ENCODE data around the gene PLA2G3. TPM values are rescaled to one million over a fixed set of nuclear protein-coding genes. Genes with fewer than 3 reads are reported as not detected.

The PLA2G3 gene
- polyA plus RNA-seq, 3 donors: 0.10 to 0.24 (median 0.13) TPM

DNA sequence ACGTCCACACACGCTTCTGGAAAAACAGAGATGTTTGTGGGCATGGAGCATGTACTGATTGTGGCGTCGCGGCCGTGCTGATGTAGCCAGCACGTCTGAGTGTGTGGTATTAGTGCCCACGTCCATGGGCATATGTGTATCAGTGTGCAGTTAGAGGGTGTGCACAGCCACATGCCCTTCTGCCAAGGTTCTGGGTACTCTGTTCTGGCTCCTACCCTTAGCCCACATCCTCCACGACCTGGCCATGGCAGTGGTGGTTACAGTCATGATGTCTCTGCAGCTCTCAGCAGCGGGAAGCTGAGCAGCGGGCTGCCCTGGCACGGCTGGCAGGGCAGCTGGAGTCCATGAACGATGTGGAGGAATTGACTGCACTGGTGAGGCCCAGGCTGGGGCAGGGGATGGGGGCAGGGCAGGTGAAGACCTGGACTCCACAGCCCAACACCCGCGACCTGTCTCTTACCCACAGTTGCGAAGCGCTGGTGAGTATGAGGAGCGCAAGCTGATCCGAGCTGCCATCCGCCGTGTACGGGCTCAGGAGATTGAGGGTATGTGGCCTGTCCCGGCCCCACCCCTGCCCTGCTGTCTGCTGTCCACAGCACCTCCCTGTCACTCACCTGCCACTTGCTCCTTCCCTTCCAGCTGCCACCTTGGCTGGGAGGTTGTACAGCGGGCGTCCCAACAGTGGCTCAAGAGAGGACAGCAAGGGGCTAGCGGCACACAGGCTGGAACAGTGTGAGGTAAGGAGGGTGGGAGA, 51.9 kb downstream of the PLA2G3 start:
- no peak for DNase-seq (ENCODE audit: low read depth in 3 of 3, low spot score in 2 of 3)

DNA sequence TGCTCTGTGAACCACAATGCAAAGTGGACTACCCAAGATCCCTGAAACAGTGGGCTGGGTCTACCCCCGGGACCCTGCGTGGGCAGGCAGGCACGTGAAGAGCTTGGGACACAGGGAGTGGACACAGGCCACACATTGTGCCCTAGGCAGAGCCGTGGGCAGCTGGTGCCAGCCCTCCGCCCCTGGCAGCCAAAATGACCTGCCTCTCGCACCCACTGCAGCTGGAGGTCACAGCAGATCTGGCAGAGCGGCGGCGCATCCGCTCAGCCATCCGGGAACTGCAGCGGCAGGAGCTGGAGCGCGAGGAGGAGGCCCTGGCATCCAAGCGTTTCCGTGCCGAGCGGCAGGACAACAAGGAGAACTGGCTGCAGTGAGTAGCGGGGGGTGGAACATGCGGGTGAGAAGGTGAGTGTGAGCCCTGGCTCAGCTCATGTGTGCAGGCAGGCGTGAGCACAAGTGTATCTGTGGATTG, 52.5 kb downstream of the PLA2G3 start:
- DNase-seq (ENCODE audit: low read depth in 3 of 3, low spot score in 2 of 3): no peak

DNA sequence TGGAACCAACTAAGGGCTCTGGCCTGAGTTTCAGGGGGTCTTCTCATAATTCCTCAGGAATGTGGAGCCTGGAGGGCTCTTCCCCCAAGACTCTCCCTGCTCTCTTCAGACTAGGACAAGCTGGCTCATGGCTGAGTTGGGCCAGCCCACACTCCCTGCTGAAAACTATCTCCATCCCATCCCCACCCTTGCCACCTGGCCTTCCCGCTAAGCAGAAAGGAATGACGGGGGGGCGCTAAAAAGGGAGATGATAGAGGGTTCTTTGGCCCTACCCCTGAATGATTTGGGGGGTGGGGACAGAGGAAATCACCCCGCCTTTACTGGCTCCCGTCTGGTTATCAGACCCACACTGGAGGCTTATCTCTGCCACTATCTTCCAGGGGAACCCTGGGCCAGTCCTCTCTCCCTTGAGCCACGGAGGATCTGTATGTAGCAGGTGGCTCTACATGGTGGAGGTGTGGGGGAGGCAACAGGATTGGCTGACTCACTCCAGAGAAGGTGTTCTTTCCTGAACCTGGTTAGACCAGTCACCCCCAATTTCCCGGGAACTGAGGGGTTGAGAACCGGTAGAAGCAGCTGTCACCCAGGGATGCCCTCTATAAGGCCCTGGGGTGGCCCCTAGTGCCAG, 53.5 kb downstream of the PLA2G3 start:
- DNase-seq (ENCODE audit: low read depth in 3 of 3, low spot score in 2 of 3): no peak

DNA sequence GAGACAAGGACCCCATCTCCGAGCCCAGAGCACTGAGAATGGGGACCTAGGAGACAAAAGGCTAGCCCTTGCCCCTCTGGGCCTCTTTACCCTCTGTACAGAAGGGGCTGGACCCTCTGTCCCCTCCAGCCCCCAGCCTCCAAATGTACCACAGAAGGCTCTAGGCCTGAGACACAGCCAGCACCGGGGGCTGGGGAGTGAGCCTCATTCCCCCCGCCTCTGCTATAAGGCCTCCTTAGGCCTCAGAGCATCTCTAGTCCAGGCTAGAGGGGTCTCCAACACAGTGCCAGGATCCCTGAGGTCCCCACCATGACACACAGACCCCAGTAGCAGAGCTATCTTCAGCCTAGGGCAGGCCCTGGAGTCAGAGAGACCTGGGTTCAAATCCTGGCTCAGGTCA, 54.4 kb downstream of the PLA2G3 start:
- DNase-seq (ENCODE audit: low read depth in 3 of 3, low spot score in 2 of 3): no peak

DNA sequence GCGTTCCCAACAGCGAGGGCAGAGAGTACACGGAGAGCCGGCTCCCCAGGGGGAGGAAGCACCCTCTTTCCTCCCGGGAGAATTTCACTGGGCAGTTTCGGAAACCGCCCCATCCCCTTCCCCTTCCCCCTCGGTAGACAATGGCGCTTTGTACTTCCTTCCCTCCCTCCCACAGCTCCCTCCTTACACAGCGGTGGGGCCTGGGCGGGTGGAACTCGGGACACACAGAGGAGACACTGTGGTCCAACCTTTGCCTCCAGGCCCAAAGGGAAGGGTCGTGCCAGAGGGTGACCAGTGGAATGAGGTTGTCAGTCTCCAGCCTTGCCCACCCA, 54.8 kb downstream of the PLA2G3 start:
- DNase-seq (ENCODE audit: low read depth in 3 of 3, low spot score in 2 of 3): no peak

DNA sequence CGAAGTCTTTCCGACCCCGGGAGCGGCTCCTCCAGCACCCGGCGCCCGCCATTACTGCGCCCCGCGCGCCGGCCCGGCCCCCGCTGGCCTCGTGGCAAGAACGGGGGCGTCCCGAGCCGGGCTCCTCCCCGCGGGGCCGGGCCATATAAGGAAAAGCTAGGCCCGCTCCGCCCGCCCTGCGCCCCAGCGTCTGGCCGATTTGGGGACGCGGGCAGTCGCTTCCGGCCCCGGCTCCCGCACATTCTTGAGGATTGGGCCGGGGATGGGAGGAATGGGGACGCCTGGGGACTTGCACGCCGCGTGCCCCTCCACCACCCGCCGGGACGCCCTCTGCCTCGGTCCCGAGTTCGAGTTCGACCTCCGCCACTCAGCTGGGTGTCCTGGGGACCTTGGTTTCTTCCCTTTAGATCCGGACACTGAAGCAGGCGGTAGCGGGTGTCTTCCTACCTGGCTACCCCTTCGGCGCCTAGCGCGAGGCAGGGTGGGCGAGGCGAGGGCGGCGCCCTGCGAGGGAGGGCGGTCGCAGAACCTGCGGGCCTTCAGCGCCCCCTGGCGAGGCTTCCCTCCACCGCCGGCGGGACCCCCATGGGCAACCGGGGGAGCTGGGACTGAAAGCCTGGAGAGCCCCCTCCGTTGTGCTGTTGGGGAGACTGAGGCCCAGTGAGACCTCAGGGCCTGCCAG, 55.4 kb downstream of the PLA2G3 start:
- no peak for DNase-seq (ENCODE audit: low read depth in 3 of 3, low spot score in 2 of 3)

Other genes with a start within 250 kb of the PLA2G3 start
- gene MORC2, start 171.7 kb downstream of the PLA2G3 start, polyA plus RNA-seq (ENCODE audit: insufficient read length in 3 of 3): 10 to 100 TPM; 33.1 to 35.0 (median 33.8) TPM
- 100 to 1,000 TPM; 202 to 232 (median 217) TPM for gene TUG1, start 171.2 kb downstream of the PLA2G3 start, polyA plus RNA-seq (ENCODE audit: insufficient read length in 3 of 3)
- gene SMTN, start 59.2 kb downstream of the PLA2G3 start, polyA plus RNA-seq (ENCODE audit: insufficient read length in 3 of 3): 10 to 100 TPM; 26.2 to 31.6 (median 28.4) TPM
- 1 to 10 TPM; 6.6 to 8.0 (median 7.6) TPM for gene SELENOM, start 32.9 kb downstream of the PLA2G3 start, polyA plus RNA-seq (ENCODE audit: insufficient read length in 3 of 3)
- gene INPP5J, start 17.5 kb downstream of the PLA2G3 start, polyA plus RNA-seq (ENCODE audit: insufficient read length in 3 of 3): 1 to 10 TPM; 3.5 to 3.9 (median 3.9) TPM
- gene RNF185, start 19.7 kb upstream of the PLA2G3 start, polyA plus RNA-seq (ENCODE audit: insufficient read length in 3 of 3): 10 to 100 TPM; 51.6 to 54.4 (median 54.3) TPM
- gene LIMK2, start 71.8 kb upstream of the PLA2G3 start, polyA plus RNA-seq (ENCODE audit: insufficient read length in 3 of 3): 10 to 100 TPM; 48.5 to 50.8 (median 49.4) TPM
- gene PIK3IP1, start 152.0 kb upstream of the PLA2G3 start, polyA plus RNA-seq (ENCODE audit: insufficient read length in 3 of 3): 10 to 100 TPM; 12.1 to 14.8 (median 12.9) TPM
- 10 to 100 TPM; 68.4 to 72.1 (median 72.0) TPM for gene PATZ1, start 205.8 kb upstream of the PLA2G3 start, polyA plus RNA-seq (ENCODE audit: insufficient read length in 3 of 3)